ENCODE measurements around the gene TCERG1L. TPM values are rescaled to one million over a fixed set of nuclear protein-coding genes. Genes with fewer than 3 reads are reported as not detected.

The TCERG1L gene
- polyA plus RNA-seq, 1 of the 3 experiments (the other 2 are of a cell fraction): not detected

GRCh38 chr10:131172433-131172832, 139.1 kb downstream of the TCERG1L start:
- peaks cover 4% of the 10 kb centered on the region for H3F3A ChIP-seq (replicated peaks; ENCODE audit: insufficient read depth)
- H3K9me2 ChIP-seq: no peaks in the 10 kb centered on the region
- ChIA-PET CTCF (no interaction called here), POLR2A (no interaction called here)
- H3K4me2 ChIP-seq: no peak overlapping the region
- no peaks in the 10 kb centered on the region for H4K20me1 ChIP-seq (ENCODE audit: insufficient read depth)
- no peak overlapping the region for H3K9ac ChIP-seq
- H3K79me2 ChIP-seq (ENCODE audit: insufficient read depth): no peaks in the 10 kb centered on the region
- H3K27ac ChIP-seq (ENCODE audit: low read depth in 2 of 2, low read length in 1 of 2): no peak overlapping the region
- H3K4me3 ChIP-seq (ENCODE audit: low read depth in 2 of 2, low read length in 1 of 2): no peak overlapping the region
- H2AFZ ChIP-seq (ENCODE audit: low read depth): no peak overlapping the region
- 70% methylated on average over 13 of the region's 14 CpGs for WGBS (ENCODE audit: low lambda C conversion rate)
- H3K36me3 ChIP-seq (replicated peaks in 1 of 2; ENCODE audit: control insufficient read depth in 1 of 2, insufficient read depth in 2 of 2, low read length in 1 of 2): no peaks in the 10 kb centered on the region
- H3K4me1 ChIP-seq (ENCODE audit: control insufficient read depth in 1 of 2, insufficient read depth in 2 of 2, low read depth in 1 of 2, low read length in 1 of 2): peaks cover 0 to 1% of the 10 kb centered on the region in 2 experiments; a peak in 1 of 4 replicates
- H3K9me3 ChIP-seq: no peaks in the 10 kb centered on the region
- TF ChIP-seq FOXM1 (IDR thresholded peaks at IDR 0.05; ENCODE audit: low read depth) (no peak), RAD21 (IDR thresholded peaks at IDR 0.05; ENCODE audit: low read length) (no peak), RXRA (IDR thresholded peaks at IDR 0.05; ENCODE audit: borderline replicate concordance, low read depth) (no peak), REST (IDR thresholded peaks at IDR 0.05; ENCODE audit: low read depth, low read length) (no peak), FOSL2 (IDR thresholded peaks at IDR 0.05; ENCODE audit: borderline replicate concordance, low read depth) (no peak), ZBTB33 (IDR thresholded peaks at IDR 0.05; ENCODE audit: borderline replicate concordance, low read depth) (no peak), SMC3 (IDR thresholded peaks at IDR 0.05; ENCODE audit: low read depth, low read length) (no peak), EZH2phosphoT487 (IDR thresholded peaks at IDR 0.05; ENCODE audit: borderline replicate concordance, low read depth) (no peak), GABPA (IDR thresholded peaks at IDR 0.05; ENCODE audit: low read depth) (no peak), TCF12 (IDR thresholded peaks at IDR 0.05) (no peak), GATA2 (CRISPR knock-in tag; IDR thresholded peaks at IDR 0.05) (no peak), TAF1 (IDR thresholded peaks at IDR 0.05; ENCODE audit: borderline replicate concordance, low read depth, low read length) (no peak), ELF1 (IDR thresholded peaks at IDR 0.05) (no peak), MXI1 (IDR thresholded peaks at IDR 0.05; ENCODE audit: low read depth, low read length) (no peak), NFIC (IDR thresholded peaks at IDR 0.05; ENCODE audit: borderline replicate concordance) (no peak), USF2 (IDR thresholded peaks at IDR 0.05; ENCODE audit: borderline replicate concordance, low read depth, low read length) (no peak)
- H3K27me3 ChIP-seq (ENCODE audit: insufficient read depth): no peaks in the 10 kb centered on the region
- no peak for DNase-seq
